Measurements from ENCODE around the gene OR4A47. TPM values are rescaled to one million over a fixed set of nuclear protein-coding genes. Genes with fewer than 3 reads are reported as not detected.
"Not testable (repeated sequence)": the region's sequence is repeated elsewhere in the genome, so short reads cannot be mapped to it uniquely, and the experiment has no call there.

The OR4A47 gene
- not detected for total RNA-seq
- polyA plus RNA-seq (ENCODE audit: insufficient read depth, low read depth, low replicate concordance), result not detected
- long read RNA-seq, donor 1, result 0 reads
- long read RNA-seq, donor 2, result 0 reads

DNA sequence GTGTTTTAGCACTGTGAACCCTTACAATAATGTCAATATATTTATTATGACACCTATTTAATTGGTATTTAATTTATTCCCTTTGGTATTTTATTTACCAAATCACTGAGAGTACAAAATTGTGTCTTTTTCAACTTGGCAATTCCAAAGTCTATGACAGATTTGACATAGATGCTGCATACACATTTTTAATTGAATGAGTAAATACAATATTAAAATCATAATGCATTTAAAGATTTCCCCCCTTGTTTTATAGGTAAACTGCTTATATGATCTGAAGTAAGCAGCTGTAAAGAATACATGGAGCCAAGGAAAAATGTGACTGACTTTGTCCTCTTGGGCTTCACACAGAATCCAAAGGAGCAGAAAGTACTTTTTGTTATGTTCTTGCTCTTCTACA is at the start of gene OR4A47:
Gene OR4A47 (plus strand): TSS at position 301 of the 400 bp plus-strand sequence. CDS start 0 bp downstream, at position 301.
- H3K27me3 ChIP-seq; H3K36me3 ChIP-seq (ENCODE audit: low read depth, missing control alignments); H3K4me3 ChIP-seq; DNase-seq; H3K4me1 ChIP-seq; intact Hi-C loops (cut with DNase I; ENCODE audit: low total_unique reads); H3K27ac ChIP-seq; H3K9me3 ChIP-seq: not testable (repeated sequence)

- DNase-seq; H3K9me3 ChIP-seq; H3K27ac ChIP-seq; intact Hi-C loops (cut with DNase I; ENCODE audit: low total_unique reads); H3K27me3 ChIP-seq; H3K4me1 ChIP-seq; H3K4me3 ChIP-seq; H3K36me3 ChIP-seq (ENCODE audit: low read depth, missing control alignments): not testable (repeated sequence)
- WGBS, 2 donors, result 74 to 87% methylated on average over 3 of the region's 3 CpGs
Measured at GRCh38 chr11:48455909-48456308, 32.7 kb upstream of the OR4A47 start.

DNA sequence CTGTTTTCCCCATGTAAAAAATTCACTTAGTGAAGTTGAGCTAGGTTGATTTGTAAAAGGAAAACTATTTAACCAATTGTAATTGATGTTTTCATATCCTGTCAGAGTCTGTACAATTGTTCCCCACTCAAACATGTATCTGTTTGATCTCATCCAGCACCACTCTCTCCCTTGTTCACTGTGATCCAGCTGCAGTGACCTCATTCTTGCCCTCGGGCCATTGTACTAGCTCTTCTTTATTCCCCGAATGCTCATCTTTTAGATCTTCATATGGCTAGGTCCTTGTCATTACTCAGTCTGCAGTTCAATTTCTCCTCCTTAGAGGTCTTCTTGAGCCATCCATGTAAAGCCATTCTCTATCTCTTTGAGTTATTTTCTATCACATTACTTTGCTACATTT is 14.6 kb upstream of the OR4A47 start:
- intact Hi-C loops (cut with DNase I; ENCODE audit: low total_unique reads); H3K27me3 ChIP-seq; DNase-seq; H3K4me3 ChIP-seq; H3K9me3 ChIP-seq; H3K27ac ChIP-seq; H3K4me1 ChIP-seq; H3K36me3 ChIP-seq (ENCODE audit: low read depth, missing control alignments): not testable (repeated sequence)
- WGBS, 2 donors, result 53 to 75% methylated on average over 2 of the region's 2 CpGs

DNA sequence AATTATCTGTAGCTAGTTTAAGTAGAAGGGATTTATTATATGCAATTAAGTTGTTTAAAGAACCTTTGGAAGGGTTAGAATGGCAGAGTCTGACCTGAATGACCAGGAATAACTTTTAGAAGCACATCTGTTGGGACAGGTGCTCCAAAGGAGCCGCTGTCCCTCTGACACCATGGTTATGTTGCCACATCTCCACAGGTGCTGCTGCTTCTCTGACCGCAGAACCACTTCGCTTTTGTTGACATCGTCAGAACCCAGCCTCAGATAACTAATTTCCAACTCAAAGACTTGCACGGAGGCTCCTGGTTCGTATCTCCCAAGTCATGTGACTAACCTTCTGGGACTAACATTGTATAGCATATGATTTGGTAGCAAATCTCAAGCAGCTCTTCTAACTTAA is 13.9 kb upstream of the OR4A47 start:
- H3K9me3 ChIP-seq; H3K4me1 ChIP-seq; H3K27ac ChIP-seq; DNase-seq; H3K4me3 ChIP-seq; H3K27me3 ChIP-seq; intact Hi-C loops (cut with DNase I; ENCODE audit: low total_unique reads); H3K36me3 ChIP-seq (ENCODE audit: low read depth, missing control alignments): not testable (repeated sequence)
- 35 to 51% methylated on average over 6 of the region's 6 CpGs for WGBS, 2 donors

- H3K36me3 ChIP-seq (ENCODE audit: low read depth, missing control alignments); DNase-seq; intact Hi-C loops (cut with DNase I; ENCODE audit: low total_unique reads); H3K4me1 ChIP-seq; H3K27me3 ChIP-seq; H3K27ac ChIP-seq; H3K4me3 ChIP-seq; H3K9me3 ChIP-seq: not testable (repeated sequence)
Measured at GRCh38 chr11:48506169-48506568, 17.6 kb downstream of the OR4A47 start.

DNA sequence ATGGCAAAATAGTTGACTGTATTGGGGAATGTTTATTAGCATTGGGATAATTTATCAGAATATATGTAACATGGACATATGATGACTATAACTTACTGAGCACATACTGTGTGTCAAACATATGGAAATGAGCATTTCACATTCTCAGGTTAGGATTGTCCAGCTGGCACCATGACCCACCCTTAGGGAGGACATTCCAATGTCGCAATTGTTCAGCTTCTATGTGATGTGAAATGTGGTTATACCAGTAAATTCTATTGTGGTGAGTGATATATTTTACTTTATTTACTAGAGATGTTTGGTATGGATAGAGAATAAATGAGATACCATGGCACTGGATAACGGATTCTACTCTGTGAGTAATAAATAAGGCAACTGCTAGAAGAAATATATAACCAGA is 50.4 kb downstream of the OR4A47 start:
- 33 to 40% methylated on average over 2 of the region's 2 CpGs for WGBS, 2 donors
- intact Hi-C loops (cut with DNase I; ENCODE audit: low total_unique reads), result no loop called here

More for the DNA sequence above, 50.4 kb downstream of the OR4A47 start:
- Histone ChIP-seq H3K27me3 (no peaks in the 10 kb centered on the region), H3K4me3 (no peak overlapping the region), H3K27ac (no peak overlapping the region), H3K36me3 (ENCODE audit: low read depth, missing control alignments) (no peaks in the 10 kb centered on the region), H3K9me3 (no peaks in the 10 kb centered on the region), H3K4me1 (no peaks in the 10 kb centered on the region)
- DNase-seq, result no peak
- TF ChIP-seq, protein P1, sequence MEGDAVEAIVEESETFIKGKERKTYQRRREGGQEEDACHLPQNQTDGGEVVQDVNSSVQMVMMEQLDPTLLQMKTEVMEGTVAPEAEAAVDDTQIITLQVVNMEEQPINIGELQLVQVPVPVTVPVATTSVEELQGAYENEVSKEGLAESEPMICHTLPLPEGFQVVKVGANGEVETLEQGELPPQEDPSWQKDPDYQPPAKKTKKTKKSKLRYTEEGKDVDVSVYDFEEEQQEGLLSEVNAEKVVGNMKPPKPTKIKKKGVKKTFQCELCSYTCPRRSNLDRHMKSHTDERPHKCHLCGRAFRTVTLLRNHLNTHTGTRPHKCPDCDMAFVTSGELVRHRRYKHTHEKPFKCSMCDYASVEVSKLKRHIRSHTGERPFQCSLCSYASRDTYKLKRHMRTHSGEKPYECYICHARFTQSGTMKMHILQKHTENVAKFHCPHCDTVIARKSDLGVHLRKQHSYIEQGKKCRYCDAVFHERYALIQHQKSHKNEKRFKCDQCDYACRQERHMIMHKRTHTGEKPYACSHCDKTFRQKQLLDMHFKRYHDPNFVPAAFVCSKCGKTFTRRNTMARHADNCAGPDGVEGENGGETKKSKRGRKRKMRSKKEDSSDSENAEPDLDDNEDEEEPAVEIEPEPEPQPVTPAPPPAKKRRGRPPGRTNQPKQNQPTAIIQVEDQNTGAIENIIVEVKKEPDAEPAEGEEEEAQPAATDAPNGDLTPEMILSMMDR (IDR thresholded peaks at IDR 0.05), result no peak
- no peak for TF ChIP-seq POLR2A (IDR thresholded peaks at IDR 0.05)

Other genes with a start within 250 kb of the OR4A47 start
- not detected for gene OR4X2, start 243.7 kb upstream of the OR4A47 start, total RNA-seq
- gene OR4X2, start 243.7 kb upstream of the OR4A47 start, polyA plus RNA-seq (ENCODE audit: insufficient read depth, low read depth, low replicate concordance), result not detected
- gene OR4X1, start 224.9 kb upstream of the OR4A47 start, total RNA-seq, result not detected
- not detected for gene OR4X1, start 224.9 kb upstream of the OR4A47 start, polyA plus RNA-seq (ENCODE audit: insufficient read depth, low read depth, low replicate concordance)
- gene OR4S1, start 182.6 kb upstream of the OR4A47 start, total RNA-seq, result not detected
- not detected for gene OR4S1, start 182.6 kb upstream of the OR4A47 start, polyA plus RNA-seq (ENCODE audit: insufficient read depth, low read depth, low replicate concordance)
- not detected for gene OR4C3, start 163.9 kb upstream of the OR4A47 start, total RNA-seq
- gene OR4C3, start 163.9 kb upstream of the OR4A47 start, polyA plus RNA-seq (ENCODE audit: insufficient read depth, low read depth, low replicate concordance), result not detected
- not detected for gene OR4C5, start 122.3 kb upstream of the OR4A47 start, total RNA-seq
- gene OR4C5, start 122.3 kb upstream of the OR4A47 start, polyA plus RNA-seq (ENCODE audit: insufficient read depth, low read depth, low replicate concordance), result not detected